VCaP (cell line): ENCODE data around the gene ZDHHC22.

Experiments used
- H3K27ac ChIP-seq: fragments of 450-650 bp; 2 replicates; pipeline ENCODE4 v1.5.1; 2017
- CTCF ChIP-seq: fragments of 450-650 bp; conservative IDR thresholded peaks from 2 replicates; pipeline ENCODE4 v1.5.1; 2017; ENCODE audit warnings: mild to moderate bottlenecking, moderate library complexity

ZDHHC22 gene

GRCh38 chr14:77107228-77107627, 34.4 kb downstream of the ZDHHC22 start:
- no peak overlapping the region for H3K27ac ChIP-seq
- no peak for TF ChIP-seq CTCF

GRCh38 chr14:77106666-77107065, 34.9 kb downstream of the ZDHHC22 start:
- H3K27ac ChIP-seq = no peak overlapping the region
- TF ChIP-seq CTCF = no peak

- no peak for TF ChIP-seq CTCF
- no peak overlapping the region for H3K27ac ChIP-seq
Observed at GRCh38 chr14:77105145-77105939, 36.2 kb downstream of the ZDHHC22 start.

- H3K27ac ChIP-seq = no peak overlapping the region
- TF ChIP-seq CTCF = no peak
Observed at GRCh38 chr14:77104393-77104792, 37.2 kb downstream of the ZDHHC22 start.

- no peak overlapping the region for H3K27ac ChIP-seq
- TF ChIP-seq CTCF = no peak
Observed at GRCh38 chr14:77103951-77104350, 37.6 kb downstream of the ZDHHC22 start.

GRCh38 chr14:77103475-77103874, 38.1 kb downstream of the ZDHHC22 start:
- no peak for TF ChIP-seq CTCF
- H3K27ac ChIP-seq = no peak overlapping the region

GRCh38 chr14:77102154-77102553, 39.4 kb downstream of the ZDHHC22 start:
- no peak for TF ChIP-seq CTCF
- no peak overlapping the region for H3K27ac ChIP-seq
